Measurements from ENCODE around the gene DACT1.

DACT1 gene

DNA sequence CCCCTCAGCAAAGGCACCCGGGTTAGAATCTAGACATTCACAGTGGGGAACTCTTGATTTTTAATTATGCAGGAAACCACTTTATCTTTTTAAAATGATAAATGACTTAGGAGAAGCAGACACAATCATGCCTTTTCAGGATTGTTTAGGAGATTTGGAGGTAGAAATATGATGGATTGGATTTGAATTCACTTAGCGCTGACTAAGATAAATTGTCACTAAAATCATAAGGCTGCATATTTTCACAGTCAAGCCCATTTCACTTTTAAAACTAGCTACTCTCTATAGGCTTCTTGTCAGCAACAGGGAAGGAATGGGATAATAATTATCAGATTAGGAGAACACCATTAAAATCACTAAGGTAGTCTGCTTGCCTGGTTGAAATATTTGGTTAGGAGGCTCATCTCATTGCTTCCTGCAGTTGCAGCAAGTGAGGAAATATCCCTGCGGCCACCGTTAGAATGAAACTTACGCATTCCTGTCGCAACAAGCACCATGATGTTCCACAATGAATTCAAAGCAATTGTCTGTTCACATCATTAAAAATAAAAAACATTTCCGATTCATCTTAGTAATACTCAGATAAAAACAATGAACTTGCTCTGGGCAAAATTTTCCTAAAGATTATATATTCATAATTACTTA, 31.9 kb downstream of the DACT1 start:
- no peak for DNase-seq

DNA sequence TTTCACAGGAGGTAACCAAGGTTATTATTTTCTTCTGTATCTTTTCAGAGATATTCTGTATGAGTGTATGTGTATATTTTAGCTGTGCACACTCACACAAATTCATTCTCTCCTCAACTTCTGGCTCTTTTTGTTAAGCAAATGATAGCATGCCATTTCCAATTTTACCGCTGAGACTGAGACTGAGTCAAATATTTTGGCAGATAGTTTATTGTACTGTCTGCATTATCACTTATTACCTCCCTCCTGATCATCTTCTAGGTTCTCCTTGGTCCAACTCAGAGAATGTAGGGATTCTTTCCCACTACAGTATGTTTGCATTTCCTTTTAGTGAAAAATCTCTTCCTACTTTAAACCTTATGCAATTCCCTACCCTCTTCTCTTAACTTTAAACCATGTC, 33.3 kb downstream of the DACT1 start:
- DNase-seq = no peak

DNA sequence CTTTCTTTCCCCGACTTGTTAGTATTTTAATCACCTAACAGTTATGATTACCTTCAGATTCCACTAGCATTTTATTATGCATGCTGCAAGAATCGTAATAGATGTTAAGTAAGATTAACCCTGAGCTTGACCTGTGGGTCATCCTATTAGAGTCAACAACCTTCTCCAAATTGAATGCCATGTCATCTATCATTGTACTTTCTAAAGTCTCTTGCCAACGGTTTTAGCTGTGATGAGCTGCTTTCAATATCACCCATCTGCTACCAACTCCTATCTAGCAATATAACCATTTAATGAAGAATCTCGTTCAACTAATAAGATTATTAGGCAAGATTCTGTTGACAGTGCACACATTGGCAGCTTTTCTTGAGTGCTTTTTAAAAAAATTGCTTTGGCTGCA, 33.7 kb downstream of the DACT1 start:
- DNase-seq = no peak

- DNase-seq = no peak
Measured at GRCh38 chr14:58673722-58674121, 36.0 kb downstream of the DACT1 start.

- DNase-seq = no peak
Measured at GRCh38 chr14:58677001-58677400, 39.2 kb downstream of the DACT1 start.

DNA sequence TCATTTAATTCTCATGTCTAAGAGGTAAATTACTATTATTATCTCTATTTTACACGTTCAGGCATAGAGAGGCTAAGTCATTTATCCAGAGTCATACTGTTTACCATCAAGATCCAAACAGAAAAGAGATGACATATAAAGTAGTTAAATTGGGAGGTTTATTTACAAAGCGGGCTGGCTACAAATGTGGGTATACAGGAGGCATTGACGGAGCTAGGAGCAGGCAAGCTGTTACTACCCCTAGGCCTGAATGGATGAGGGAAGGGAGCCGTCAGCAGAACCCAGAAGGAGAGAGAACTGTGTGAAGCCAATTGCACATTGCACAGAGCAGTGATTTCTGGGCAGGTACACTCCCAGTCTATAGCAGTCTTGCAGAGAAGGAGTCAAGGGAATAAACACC, 39.8 kb downstream of the DACT1 start:
- no peak for DNase-seq

DNA sequence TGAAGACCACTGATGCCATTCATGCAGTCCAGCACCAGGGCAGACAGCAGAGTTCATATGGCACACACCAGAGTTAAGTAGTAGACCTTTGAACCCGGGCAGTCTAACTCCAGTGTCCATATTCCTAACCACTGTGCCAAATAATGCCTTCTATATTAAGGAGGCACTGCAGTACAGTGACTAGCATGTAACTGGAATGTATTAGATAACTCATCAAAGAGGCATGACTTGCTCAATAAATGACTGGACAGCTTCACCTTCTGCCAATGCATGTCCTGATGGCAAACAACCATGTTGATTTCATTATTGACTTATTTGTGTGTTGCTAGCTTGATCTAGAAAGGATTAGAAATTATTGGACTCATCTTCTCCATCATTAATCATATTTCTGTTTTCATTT, 40.2 kb downstream of the DACT1 start:
- no peak for DNase-seq

GRCh38 chr14:58680698-58681097, 42.9 kb downstream of the DACT1 start:
- no peak for DNase-seq

DNA sequence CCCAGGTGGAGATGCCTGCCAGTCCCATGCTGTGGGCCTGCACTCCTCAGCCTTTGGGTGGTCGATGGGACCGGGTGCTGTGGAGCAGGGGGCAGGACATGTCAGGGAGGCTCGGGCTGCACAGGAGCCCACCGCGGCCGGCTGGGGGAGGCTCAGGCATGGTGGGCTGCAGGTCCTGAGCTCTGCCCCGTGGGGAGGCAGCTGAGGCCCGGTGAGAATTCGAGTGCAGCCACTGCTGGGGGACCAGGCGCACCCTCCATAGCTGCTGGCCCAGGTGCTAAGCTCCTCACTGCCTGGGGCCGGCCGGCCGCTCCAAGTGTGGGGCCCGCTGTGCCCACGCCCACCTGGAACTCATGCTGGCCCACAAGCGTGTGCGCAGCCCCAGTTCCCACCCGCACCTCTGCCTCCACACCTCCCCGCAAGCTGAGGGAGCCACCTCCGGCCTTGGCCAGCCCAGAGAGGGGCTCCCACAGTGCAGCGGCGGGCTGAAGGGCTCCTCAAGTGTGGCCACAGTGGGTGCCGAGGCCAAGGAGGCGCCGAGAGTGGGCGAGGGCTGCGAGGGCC, 49.6 kb downstream of the DACT1 start:
- DNase-seq = no peak

DNA sequence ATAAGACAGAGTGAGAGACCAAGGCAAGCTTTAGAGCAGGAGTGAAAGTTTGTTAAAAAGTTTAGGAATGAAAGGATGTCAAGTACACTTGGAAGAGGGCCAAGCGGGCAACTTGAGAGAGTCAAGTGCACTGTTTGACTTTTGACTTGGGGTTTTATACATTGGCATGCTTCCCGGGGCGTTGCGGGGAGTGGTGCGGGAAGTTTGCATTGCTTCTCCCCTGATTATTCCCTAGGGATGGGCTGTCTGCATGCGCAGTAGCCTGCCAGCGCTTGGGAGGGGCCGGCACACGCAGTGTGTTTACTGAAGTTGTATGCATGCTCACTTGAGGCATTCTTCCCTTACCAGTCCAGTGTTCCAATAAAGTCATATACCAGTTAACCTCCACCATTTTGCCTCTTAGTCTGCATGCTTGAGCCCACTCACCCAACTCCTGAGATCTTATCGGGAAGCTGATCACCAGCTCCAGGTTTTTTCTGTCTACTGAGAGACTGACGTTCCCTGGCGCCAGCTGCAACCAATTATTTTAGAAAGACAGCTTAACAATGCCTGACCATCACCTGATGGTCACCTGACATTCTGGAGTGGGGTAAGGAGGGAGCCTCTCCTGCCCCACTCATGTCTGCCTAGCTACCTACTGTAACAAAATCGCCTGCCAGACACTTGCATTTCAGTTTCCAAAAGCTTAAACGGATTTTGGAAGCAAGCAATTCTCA, 53.2 kb downstream of the DACT1 start:
- no peak for DNase-seq

DNA sequence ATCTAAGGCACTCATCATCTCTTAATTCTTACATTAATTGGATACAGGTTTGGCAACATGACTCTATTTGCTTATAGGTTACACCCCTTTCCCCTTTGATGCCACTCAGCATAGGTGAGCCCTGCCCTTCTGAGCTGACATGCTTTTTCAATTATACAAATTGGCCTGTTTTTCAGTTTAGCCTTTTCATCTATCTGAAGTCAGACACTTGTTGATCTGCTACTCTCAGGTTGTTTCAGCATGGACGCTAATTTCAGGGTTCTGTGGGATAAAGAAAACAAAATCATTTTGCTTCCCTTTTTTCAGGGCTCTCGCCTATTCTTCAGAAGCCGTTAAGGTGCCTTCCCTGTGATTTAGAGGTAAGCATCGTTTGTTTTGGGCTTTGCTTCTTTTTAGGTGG, 55.3 kb downstream of the DACT1 start:
- DNase-seq = no peak

DNA sequence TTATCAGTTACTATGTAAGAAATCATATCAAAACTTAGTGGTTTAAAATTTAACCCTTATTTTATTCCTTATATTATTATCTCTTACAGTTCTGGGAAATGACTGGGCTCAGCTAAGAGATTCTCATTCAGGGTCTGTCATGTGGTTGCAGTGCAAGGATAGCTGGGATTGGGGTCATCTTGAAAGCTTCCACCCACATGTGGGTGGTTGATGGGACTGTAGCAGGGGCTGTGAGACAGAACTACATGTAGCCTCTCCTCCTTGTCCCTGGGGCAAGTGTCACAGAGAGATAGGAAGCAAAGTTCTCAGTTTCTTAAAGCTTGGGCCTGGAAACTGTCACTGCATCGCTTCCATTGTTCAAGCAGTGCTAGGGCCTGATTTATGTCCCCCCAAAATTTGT, 57.8 kb downstream of the DACT1 start:
- no peak for DNase-seq

DNA sequence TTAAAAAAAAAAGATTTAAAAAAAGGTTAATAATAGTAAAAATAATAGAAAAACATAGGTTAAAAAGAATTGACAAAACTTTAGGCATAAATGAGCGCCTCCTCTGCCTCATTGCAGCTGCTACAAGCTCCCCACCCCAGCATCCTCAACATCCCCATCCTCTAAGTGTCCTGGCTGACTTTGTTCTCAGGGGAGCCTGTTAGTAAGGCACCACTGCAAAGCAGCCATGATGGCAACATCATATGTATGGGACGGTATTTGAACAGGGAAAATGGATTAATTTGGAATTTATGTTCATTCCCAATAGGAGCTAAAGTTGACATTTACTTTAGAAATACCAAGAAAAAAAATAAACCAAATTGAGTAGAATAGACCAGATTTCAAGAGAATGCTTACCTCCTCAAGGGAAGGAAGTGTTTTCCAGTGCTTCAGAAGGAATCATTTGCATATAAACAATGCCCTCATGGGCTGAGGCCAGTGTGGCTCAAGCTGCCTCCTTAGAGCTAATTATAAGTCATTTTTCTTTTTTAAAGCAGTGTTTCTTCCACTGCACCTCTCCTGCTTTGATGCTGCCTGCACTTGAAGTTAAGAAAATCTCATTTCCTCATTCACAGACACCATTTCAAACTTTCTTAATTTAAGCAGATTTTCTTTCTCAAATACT, 59.6 kb downstream of the DACT1 start:
- no peak for DNase-seq

Data from fibroblast of skin of scalp (primary cell).